GM12878 (cell line): ENCODE data around the gene CR1L.

Source experiments
- ATF2 ChIP-seq: IDR thresholded peaks from 2 replicates; pipeline ENCODE4 v1.6.1; 2012; ENCODE audit warnings: low read length, inconsistent platforms
- BCL11A ChIP-seq: IDR thresholded peaks from 2 replicates; pipeline ENCODE4 v1.6.1; 2011; ENCODE audit warnings: low read depth, low read length
- CTCF ChIP-seq, 3 experiments: IDR thresholded peaks in 2 of 3; conservative IDR thresholded peaks in 1 of 3; 2 replicates each; pipeline ENCODE4 v1.5.1; 2011; ENCODE audit warnings: low read depth in 3 of 3, low read length in 3 of 3, mild to moderate bottlenecking in 3 of 3, control low read depth in 2 of 3, moderate library complexity in 2 of 3, inconsistent platforms in 1 of 3, mixed read lengths in 1 of 3; ENCODE audit not compliant: control insufficient read depth in 2 of 3, insufficient read depth in 1 of 3; ENCODE audit errors: extremely low read depth in 1 of 3
- ELK1 ChIP-seq: IDR thresholded peaks from 2 replicates; pipeline ENCODE4 v1.6.1; 2012; ENCODE audit warnings: low read depth, low read length, improper control_type of control experiment
- PAX8 ChIP-seq: fragments of 450-650 bp; IDR thresholded peaks from 2 replicates; pipeline ENCODE4 v1.6.1; 2017; ENCODE audit warnings: mild to moderate bottlenecking, moderate library complexity
- POLR2AphosphoS5 ChIP-seq: IDR thresholded peaks from 2 replicates; pipeline ENCODE4 v1.6.1; 2011; ENCODE audit warnings: mild to moderate bottlenecking, low read length, inconsistent platforms
- POU2F2 ChIP-seq: IDR thresholded peaks from 3 replicates; pipeline ENCODE4 v1.6.1; 2011; ENCODE audit warnings: low read depth, mild to moderate bottlenecking, low read length, borderline replicate concordance
- RAD21 ChIP-seq: IDR thresholded peaks from 2 replicates; pipeline ENCODE4 v1.6.1; 2011; ENCODE audit warnings: mild to moderate bottlenecking, low read depth, low read length, moderate library complexity; ENCODE audit not compliant: insufficient read depth
- RCOR1 ChIP-seq: conservative IDR thresholded peaks from 2 replicates; pipeline ENCODE4 v1.6.1; 2012; ENCODE audit warnings: low read depth, low read length, improper control_type of control experiment
- RELB ChIP-seq: fragments of 450-650 bp; IDR thresholded peaks from 2 replicates; pipeline ENCODE4 v1.6.1; 2017; ENCODE audit warnings: low read depth, mild to moderate bottlenecking, moderate library complexity
- SIN3A ChIP-seq: IDR thresholded peaks from 2 replicates; pipeline ENCODE4 v1.6.1; 2012; ENCODE audit warnings: low read depth, low read length, improper control_type of control experiment
- USF1 ChIP-seq: IDR thresholded peaks from 2 replicates; pipeline ENCODE4 v1.6.1; 2011; ENCODE audit warnings: borderline replicate concordance, low read depth, mild to moderate bottlenecking, moderate library complexity, mixed read lengths, low read length; ENCODE audit not compliant: insufficient read depth; ENCODE audit errors: extremely low read length
- ZBTB33 ChIP-seq: fragments of 450-650 bp; IDR thresholded peaks from 2 replicates; pipeline ENCODE4 v1.6.1; 2017; ENCODE audit warnings: mild to moderate bottlenecking
- ZBTB4 ChIP-seq: fragments of 450-650 bp; formaldehyde crosslinking; IDR thresholded peaks from 2 replicates; pipeline ENCODE4 v1.4.0; 2022; ENCODE audit warnings: mild to moderate bottlenecking, moderate library complexity

- TF ChIP-seq POU2F2 (no peak), ZBTB4 (CRISPR knock-in tag) (no peak), CTCF (IDR thresholded peaks at IDR 0.05 in 2 of 3, conservative IDR thresholded peaks at IDR 0.05 in 1 of 3; ENCODE audit: control insufficient read depth in 2 of 3, extremely low read depth in 1 of 3, insufficient read depth in 1 of 3, low read depth in 3 of 3, low read length in 3 of 3) (no peak), ELK1 (no peak), ATF2 (no peak), BCL11A (no peak), SIN3A (no peak), USF1 (no peak), RAD21 (no peak), PAX8 (no peak), POLR2AphosphoS5 (no peak), RCOR1 (no peak), RELB (no peak), ZBTB33 (no peak)
Measured at GRCh38 chr1:207647671-207648333, 2.9 kb downstream of the CR1L start.
